Measurements from ENCODE around the gene CCM2. TPM values are rescaled to one million over a fixed set of nuclear protein-coding genes. Genes with fewer than 3 reads are reported as not detected.

CCM2 gene
- total RNA-seq, 3 donors from 2014 or later (not counting 1 experiment from before 2014, with no cell fraction given): 66.2 to 104 (median 97.5) TPM

DNA sequence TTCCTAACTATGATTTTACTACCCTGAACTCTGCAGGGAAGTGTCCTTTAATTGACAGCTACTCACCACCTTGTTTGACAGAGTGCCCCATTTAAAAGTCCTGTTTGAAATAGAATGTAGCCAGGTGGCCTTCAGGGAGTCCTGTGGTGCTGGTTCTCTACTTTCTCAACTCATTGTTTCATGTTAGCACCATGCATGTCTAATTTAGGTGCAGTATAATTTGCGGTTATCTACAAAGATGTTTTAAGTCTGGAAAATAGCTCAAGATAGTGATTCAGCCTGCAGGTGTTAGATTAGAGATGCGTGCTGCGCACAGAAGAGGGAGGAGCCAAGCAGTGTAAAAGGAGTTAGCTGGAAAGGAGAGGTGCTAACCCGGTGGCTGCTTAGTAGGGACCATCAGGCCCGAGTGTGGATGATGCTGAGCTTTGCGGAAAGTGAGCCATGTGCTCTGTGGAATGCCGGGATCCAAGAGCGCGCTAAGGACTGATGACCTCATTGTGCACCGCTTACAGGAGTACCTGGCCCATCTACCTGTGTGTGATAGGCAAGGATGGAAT is 1.2 kb downstream of the CCM2 start:
- Histone ChIP-seq H3K9me3 (ENCODE audit: control insufficient read depth, insufficient read depth, low read length) (no peaks in the 10 kb centered on the region), H3K4me3 (ENCODE audit: low read length) (peak overlapping the region; percentile 55), H3K27me3 (ENCODE audit: control insufficient read depth, insufficient read depth, low read length) (no peaks in the 10 kb centered on the region), H3K36me3 (ENCODE audit: control insufficient read depth, insufficient read depth, low read length) (no peaks in the 10 kb centered on the region), H3K4me1 (ENCODE audit: control insufficient read depth, insufficient read depth, low read length) (peaks cover 22% of the 10 kb centered on the region), H3K27ac (ENCODE audit: low read length) (peak overlapping the region; percentile 63)
- H3K27me3 Mint-ChIP-seq (ENCODE audit: low read depth in 2 of 2): no peaks in the 10 kb centered on the region
- H3K9me3 Mint-ChIP-seq: no peaks in the 10 kb centered on the region
- peak overlapping the region; percentile 78 to 95 for H3K27ac Mint-ChIP-seq
- peaks cover 26 to 36% of the 10 kb centered on the region in 2 donors for H3K4me1 Mint-ChIP-seq
- peak overlapping the region; percentile 98 for H3K4me3 Mint-ChIP-seq
- peak in 2 of 3 donors; percentile 21 to 29 for ATAC-seq
- peak in 1 of 2 donors; percentile 85 for DNase-seq
- TF ChIP-seq, protein P1, sequence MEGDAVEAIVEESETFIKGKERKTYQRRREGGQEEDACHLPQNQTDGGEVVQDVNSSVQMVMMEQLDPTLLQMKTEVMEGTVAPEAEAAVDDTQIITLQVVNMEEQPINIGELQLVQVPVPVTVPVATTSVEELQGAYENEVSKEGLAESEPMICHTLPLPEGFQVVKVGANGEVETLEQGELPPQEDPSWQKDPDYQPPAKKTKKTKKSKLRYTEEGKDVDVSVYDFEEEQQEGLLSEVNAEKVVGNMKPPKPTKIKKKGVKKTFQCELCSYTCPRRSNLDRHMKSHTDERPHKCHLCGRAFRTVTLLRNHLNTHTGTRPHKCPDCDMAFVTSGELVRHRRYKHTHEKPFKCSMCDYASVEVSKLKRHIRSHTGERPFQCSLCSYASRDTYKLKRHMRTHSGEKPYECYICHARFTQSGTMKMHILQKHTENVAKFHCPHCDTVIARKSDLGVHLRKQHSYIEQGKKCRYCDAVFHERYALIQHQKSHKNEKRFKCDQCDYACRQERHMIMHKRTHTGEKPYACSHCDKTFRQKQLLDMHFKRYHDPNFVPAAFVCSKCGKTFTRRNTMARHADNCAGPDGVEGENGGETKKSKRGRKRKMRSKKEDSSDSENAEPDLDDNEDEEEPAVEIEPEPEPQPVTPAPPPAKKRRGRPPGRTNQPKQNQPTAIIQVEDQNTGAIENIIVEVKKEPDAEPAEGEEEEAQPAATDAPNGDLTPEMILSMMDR (IDR thresholded peaks at IDR 0.05): no peak
- WGBS (ENCODE audit: insufficient coverage): 44% methylated on average over 10 of the region's 10 CpGs
- intact Hi-C loops (cut with micrococcal nuclease): loop anchor here (2.0 kb wide), 2 partner anchors 22 to 26 kb away; partner anchors contain the start of gene MYO1G
- no peaks in the 10 kb centered on the region for H3K36me3 Mint-ChIP-seq

DNA sequence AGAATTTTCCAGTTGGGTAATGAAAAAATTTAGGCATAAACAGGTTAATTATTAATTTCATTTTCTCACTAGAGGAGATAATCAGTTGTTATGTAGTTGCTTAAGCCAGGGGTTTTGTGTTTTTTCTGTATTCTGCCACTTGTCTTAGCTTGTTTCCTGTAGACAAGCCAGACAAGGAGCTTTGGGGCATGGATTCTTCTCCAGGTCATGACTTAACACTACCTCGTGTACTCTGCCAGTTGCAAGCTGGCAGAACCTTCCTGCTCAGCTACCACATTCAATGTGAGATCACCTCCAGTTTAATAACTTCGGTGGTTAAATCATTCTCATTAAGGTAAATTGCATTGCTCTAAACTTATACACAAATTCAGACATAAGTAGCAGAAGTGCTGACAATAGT is 1.8 kb downstream of the CCM2 start:
- TF ChIP-seq, protein P1 (IDR thresholded peaks at IDR 0.05): no peak
- H3K4me3 ChIP-seq (ENCODE audit: low read length): no peak overlapping the region
- peak overlapping the region; percentile 26 for H3K27ac ChIP-seq (ENCODE audit: low read length)
- no peaks in the 10 kb centered on the region for H3K36me3 ChIP-seq (ENCODE audit: control insufficient read depth, insufficient read depth, low read length)
- DNase-seq (peak in 1 of 2 donors; percentile 20), ATAC-seq (no peak)
- Mint-ChIP-seq H3K4me3 (peak overlapping the region; percentile 98), H3K4me1 (peaks cover 30 to 40% of the 10 kb centered on the region in 2 donors), H3K27ac (peak overlapping the region; percentile 78 to 95), H3K27me3 (ENCODE audit: low read depth in 2 of 2) (no peaks in the 10 kb centered on the region), H3K9me3 (no peaks in the 10 kb centered on the region), H3K36me3 (no peaks in the 10 kb centered on the region)
- intact Hi-C loops (cut with micrococcal nuclease): loop anchor here (2.0 kb wide), 2 partner anchors 23 to 25 kb away; partner anchors contain the start of gene MYO1G
- H3K27me3 ChIP-seq (ENCODE audit: control insufficient read depth, insufficient read depth, low read length): no peaks in the 10 kb centered on the region
- WGBS (ENCODE audit: insufficient coverage): 17% methylated on average over 2 of the region's 2 CpGs
- H3K9me3 ChIP-seq (ENCODE audit: control insufficient read depth, insufficient read depth, low read length): no peaks in the 10 kb centered on the region
- H3K4me1 ChIP-seq (ENCODE audit: control insufficient read depth, insufficient read depth, low read length): peaks cover 27% of the 10 kb centered on the region

DNA sequence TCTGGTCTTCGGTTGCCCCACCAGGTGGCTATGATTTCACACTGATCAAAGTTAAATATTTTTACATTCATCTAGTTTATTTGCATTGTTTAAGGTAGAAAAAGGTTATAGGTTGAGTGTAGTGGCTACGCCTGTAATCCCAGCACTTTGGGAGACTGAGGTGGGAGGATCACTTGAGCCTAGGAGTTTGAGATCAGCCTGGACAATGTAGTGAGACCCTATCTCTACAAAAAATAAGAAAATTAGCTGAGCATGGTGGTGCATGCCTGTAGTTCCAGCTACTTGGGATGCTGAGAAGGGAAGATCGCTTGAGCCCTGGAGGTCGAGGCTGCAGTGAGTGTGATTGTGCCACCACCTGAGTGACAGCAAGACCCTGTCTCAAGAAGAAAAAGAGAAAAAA is 3.8 kb downstream of the CCM2 start:
- ATAC-seq (no peak), DNase-seq (no peak)
- H3K4me1 ChIP-seq (ENCODE audit: control insufficient read depth, insufficient read depth, low read length): peaks cover 41% of the 10 kb centered on the region
- TF ChIP-seq, protein P1 (IDR thresholded peaks at IDR 0.05): no peak
- H3K9me3 ChIP-seq (ENCODE audit: control insufficient read depth, insufficient read depth, low read length): no peaks in the 10 kb centered on the region
- H3K36me3 ChIP-seq (ENCODE audit: control insufficient read depth, insufficient read depth, low read length): no peaks in the 10 kb centered on the region
- H3K27me3 ChIP-seq (ENCODE audit: control insufficient read depth, insufficient read depth, low read length): no peaks in the 10 kb centered on the region
- no peak overlapping the region for H3K4me3 ChIP-seq (ENCODE audit: low read length)
- no peaks in the 10 kb centered on the region for H3K27me3 Mint-ChIP-seq (ENCODE audit: low read depth in 2 of 2)
- 92% methylated on average over 3 of the region's 4 CpGs for WGBS (ENCODE audit: insufficient coverage)
- no peak overlapping the region for H3K27ac ChIP-seq (ENCODE audit: low read length)
- no peaks in the 10 kb centered on the region for H3K36me3 Mint-ChIP-seq
- no peak overlapping the region for H3K27ac Mint-ChIP-seq
- peaks cover 41 to 54% of the 10 kb centered on the region in 2 donors for H3K4me1 Mint-ChIP-seq
- H3K9me3 Mint-ChIP-seq: no peaks in the 10 kb centered on the region
- no peak overlapping the region for H3K4me3 Mint-ChIP-seq
- intact Hi-C loops (cut with micrococcal nuclease): no loop called here

DNA sequence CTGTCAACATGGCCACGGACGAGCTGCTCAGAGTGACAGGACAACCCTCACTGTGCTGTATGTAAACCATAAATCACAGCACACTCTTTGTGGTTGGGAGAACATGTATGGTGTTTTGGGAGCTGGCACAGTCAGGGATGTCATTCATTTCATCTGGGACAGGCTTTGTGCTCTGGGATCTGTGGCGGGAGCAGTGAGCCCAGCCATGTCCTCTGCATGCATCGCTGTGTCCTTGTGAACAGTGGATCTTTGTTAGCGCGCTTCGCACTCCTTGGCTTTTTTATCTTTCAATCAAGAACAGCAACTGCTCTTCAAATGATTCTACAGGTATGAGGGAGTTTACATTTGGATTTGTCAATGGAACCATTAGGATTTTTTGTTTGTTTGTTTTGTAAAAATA is 7.1 kb downstream of the CCM2 start:
- H3K4me1 Mint-ChIP-seq: peaks cover 36 to 51% of the 10 kb centered on the region in 2 donors

More for the DNA sequence above, 7.1 kb downstream of the CCM2 start:
- H3K27ac Mint-ChIP-seq: peak overlapping the region; percentile 48 to 64
- Histone ChIP-seq H3K36me3 (ENCODE audit: control insufficient read depth, insufficient read depth, low read length) (peaks cover 2% of the 10 kb centered on the region), H3K9me3 (ENCODE audit: control insufficient read depth, insufficient read depth, low read length) (no peaks in the 10 kb centered on the region), H3K27me3 (ENCODE audit: control insufficient read depth, insufficient read depth, low read length) (no peaks in the 10 kb centered on the region), H3K4me3 (ENCODE audit: low read length) (no peak overlapping the region), H3K27ac (ENCODE audit: low read length) (no peak overlapping the region), H3K4me1 (ENCODE audit: control insufficient read depth, insufficient read depth, low read length) (peaks cover 28% of the 10 kb centered on the region)
- H3K4me3 Mint-ChIP-seq: peak overlapping the region; percentile 53
- TF ChIP-seq, protein P1 (IDR thresholded peaks at IDR 0.05): no peak
- intact Hi-C loops (cut with micrococcal nuclease): no loop called here
- no peaks in the 10 kb centered on the region for H3K36me3 Mint-ChIP-seq
- H3K27me3 Mint-ChIP-seq (ENCODE audit: low read depth in 2 of 2): no peaks in the 10 kb centered on the region
- ATAC-seq (no peak), DNase-seq (no peak)
- no peaks in the 10 kb centered on the region for H3K9me3 Mint-ChIP-seq
- 83% methylated on average over 4 of the region's 7 CpGs for WGBS (ENCODE audit: insufficient coverage)
